Activated CD4-positive, alpha-beta T cell treated with anti-CD3 and anti-CD28 coated beads, Interleukin-2, Interleukin-6, amounts not matched to agents 100 ng/mL and 50 ng/mL, durations not matched to agents 16 hours and 8 hours (primary cell): ENCODE measurements around the gene TCP10L.
"Not testable (repeated sequence)": the region's sequence is repeated elsewhere in the genome, so short reads cannot be mapped to it uniquely, and the experiment has no call there.

Experiments
- DNase-seq: peaks from one replicate; pipeline ENCODE4 v3.0.0-alpha.2; 2020

The TCP10L gene

GRCh38 chr21:32549886-32550285 is 35.4 kb downstream of the TCP10L start:
- no peak for DNase-seq

GRCh38 chr21:32549440-32549839 is 35.9 kb downstream of the TCP10L start:
- no peak for DNase-seq

GRCh38 chr21:32548978-32549377 is 36.3 kb downstream of the TCP10L start:
- DNase-seq = no peak

- no peak for DNase-seq
These were observed 38.3 kb downstream of the TCP10L start for GRCh38 chr21:32547018-32547417.

GRCh38 chr21:32545948-32546441 is 39.3 kb downstream of the TCP10L start:
- DNase-seq = no peak

- DNase-seq = no peak
These were observed 40.6 kb downstream of the TCP10L start for GRCh38 chr21:32544697-32545096.

- DNase-seq = no peak
These were observed 41.3 kb downstream of the TCP10L start for GRCh38 chr21:32543975-32544374.

- DNase-seq = not testable (repeated sequence)
These were observed 42.3 kb downstream of the TCP10L start for GRCh38 chr21:32543056-32543455.

- no peak for DNase-seq
These were observed 45.9 kb downstream of the TCP10L start for GRCh38 chr21:32539378-32539777.

- DNase-seq = no peak
These were observed 47.1 kb downstream of the TCP10L start for GRCh38 chr21:32538147-32538792.

GRCh38 chr21:32537569-32537881 is 47.8 kb downstream of the TCP10L start:
- no peak for DNase-seq

GRCh38 chr21:32535612-32536011 is 49.7 kb downstream of the TCP10L start:
- no peak for DNase-seq

GRCh38 chr21:32534113-32534512 is 51.2 kb downstream of the TCP10L start:
- no peak for DNase-seq

GRCh38 chr21:32533611-32534010 is 51.7 kb downstream of the TCP10L start:
- no peak for DNase-seq

GRCh38 chr21:32533053-32533452 is 52.3 kb downstream of the TCP10L start:
- no peak for DNase-seq

GRCh38 chr21:32532636-32533035 is 52.7 kb downstream of the TCP10L start:
- no peak for DNase-seq

- not testable (repeated sequence) for DNase-seq
These were observed 53.8 kb downstream of the TCP10L start for GRCh38 chr21:32531561-32531960.

- DNase-seq = not testable (repeated sequence)
These were observed 54.5 kb downstream of the TCP10L start for GRCh38 chr21:32530809-32531208.

GRCh38 chr21:32529679-32530078 is 55.6 kb downstream of the TCP10L start:
- DNase-seq = no peak

- DNase-seq = no peak
These were observed 60.0 kb downstream of the TCP10L start for GRCh38 chr21:32525282-32525681.

GRCh38 chr21:32523988-32524719 is 61.2 kb downstream of the TCP10L start:
- no peak for DNase-seq
